ENCODE data around the gene PAPPA.

The PAPPA gene

GRCh38 chr9:116141864-116142561 is 11.6 kb upstream of the PAPPA start:
- POLR2A ChIA-PET: interaction anchor here (1.0 kb wide), 1 partner anchor 50 kb away, joined by 3 read pairs; no protein-coding TSS in a partner anchor
- no peak for TF ChIP-seq CTCF (IDR thresholded peaks at IDR 0.05; ENCODE audit: insufficient read depth, low read length, missing control alignments)
- DNase-seq (ENCODE audit: low read depth, low spot score): no peak
- H3K4me3 ChIP-seq (ENCODE audit: low read depth, low read length): no peak overlapping the region
- CTCF ChIA-PET: interaction anchor here (1.0 to 2.5 kb wide), 2 partner anchors 8 to 10 kb away, joined by 3 to 8 read pairs; no protein-coding TSS in a partner anchor

- ChIA-PET POLR2A (interaction anchor here (1.0 kb wide), 1 partner anchor 51 kb away, joined by 3 read pairs; no protein-coding TSS in a partner anchor), CTCF (interaction anchor here (1.0 kb wide), 1 partner anchor 9 kb away, joined by 3 read pairs; no protein-coding TSS in a partner anchor)
- no peak for DNase-seq (ENCODE audit: low read depth, low spot score)
- H3K4me3 ChIP-seq (ENCODE audit: low read depth, low read length): no peak overlapping the region
- no peak for TF ChIP-seq CTCF (IDR thresholded peaks at IDR 0.05; ENCODE audit: insufficient read depth, low read length, missing control alignments)
Measured at GRCh38 chr9:116142706-116143492, 10.7 kb upstream of the PAPPA start.

- H3K4me3 ChIP-seq (ENCODE audit: low read depth, low read length): no peak overlapping the region
- no peak for DNase-seq (ENCODE audit: low read depth, low spot score)
- no peak for TF ChIP-seq CTCF (IDR thresholded peaks at IDR 0.05; ENCODE audit: insufficient read depth, low read length, missing control alignments)
- ChIA-PET POLR2A (no interaction called here), CTCF (no interaction called here)
Measured at GRCh38 chr9:116144038-116144437, 9.6 kb upstream of the PAPPA start.

- ChIA-PET POLR2A (no interaction called here), CTCF (interaction anchor here (0.9 kb wide), 1 partner anchor 163 kb away, joined by 4 read pairs; no protein-coding TSS in a partner anchor)
- TF ChIP-seq CTCF (IDR thresholded peaks at IDR 0.05; ENCODE audit: insufficient read depth, low read length, missing control alignments): no peak
- H3K4me3 ChIP-seq (ENCODE audit: low read depth, low read length): no peak overlapping the region
- no peak for DNase-seq (ENCODE audit: low read depth, low spot score)
Measured at GRCh38 chr9:116144555-116144954, 9.0 kb upstream of the PAPPA start.

GRCh38 chr9:116145036-116145435 is 8.6 kb upstream of the PAPPA start:
- H3K4me3 ChIP-seq (ENCODE audit: low read depth, low read length): no peak overlapping the region
- no peak for DNase-seq (ENCODE audit: low read depth, low spot score)
- no peak for TF ChIP-seq CTCF (IDR thresholded peaks at IDR 0.05; ENCODE audit: insufficient read depth, low read length, missing control alignments)
- ChIA-PET POLR2A (no interaction called here), CTCF (interaction anchor here (0.9 kb wide), 1 partner anchor 163 kb away, joined by 4 read pairs; no protein-coding TSS in a partner anchor)

GRCh38 chr9:116147821-116148220 is 5.8 kb upstream of the PAPPA start:
- H3K4me3 ChIP-seq (ENCODE audit: low read depth, low read length): no peak overlapping the region
- ChIA-PET POLR2A (no interaction called here), CTCF (interaction anchor here (0.6 to 2.9 kb wide), 5 partner anchors 15 to 882 kb away, joined by 4 to 13 read pairs (median 4); no protein-coding TSS in a partner anchor)
- TF ChIP-seq CTCF (IDR thresholded peaks at IDR 0.05; ENCODE audit: insufficient read depth, low read length, missing control alignments): no peak
- DNase-seq (ENCODE audit: low read depth, low spot score): no peak
